Large intestine (tissue), 3 donors: ENCODE measurements around the gene ZNRF3. TPM values are rescaled to one million over a fixed set of nuclear protein-coding genes. Genes with fewer than 3 reads are reported as not detected.

Experiments used
- DNase-seq, 2 donors: peaks; one replicate each; pipeline versions ENCODE4 v3.0.0 to v3.0.0-alpha.2; 2013
- H3K27ac ChIP-seq: one replicate; pipeline ENCODE4 v1.5.1; 2013; ENCODE audit warnings: low read length
- H3K27me3 ChIP-seq: 2 replicates; pipeline ENCODE4 v1.6.1; 2013; ENCODE audit warnings: low read length; ENCODE audit not compliant: control insufficient read depth, insufficient read depth
- H3K36me3 ChIP-seq: 2 replicates; pipeline ENCODE4 v1.6.1; 2013; ENCODE audit warnings: low read length; ENCODE audit not compliant: control insufficient read depth, insufficient read depth
- H3K4me1 ChIP-seq: one replicate; pipeline ENCODE4 v1.6.1; 2013; ENCODE audit warnings: low read length; ENCODE audit not compliant: control insufficient read depth, insufficient read depth
- H3K4me3 ChIP-seq: one replicate; pipeline ENCODE4 v1.5.1; 2013; ENCODE audit warnings: low read length
- H3K9me3 ChIP-seq: one replicate; pipeline ENCODE4 v1.6.1; 2013; ENCODE audit warnings: mild to moderate bottlenecking, low read depth, low read length, moderate library complexity; ENCODE audit not compliant: control insufficient read depth
- WGBS: methylation state at CpG from one replicate; pipeline ENCODE4 v1.1.5; 2013; ENCODE audit warnings: low lambda C conversion rate; ENCODE audit not compliant: insufficient coverage; 5-methylcytosine and 5-hydroxymethylcytosine counted together
- polyA plus RNA-seq: library from polyadenylated mRNA; unstranded; fragments of 120-200 nt; gene quantifications from one replicate; pipeline ENCODE4 v1.2.1, GENCODE V29; 2013

ZNRF3 gene
- polyA plus RNA-seq, 1 donor: 8.2 TPM

DNA sequence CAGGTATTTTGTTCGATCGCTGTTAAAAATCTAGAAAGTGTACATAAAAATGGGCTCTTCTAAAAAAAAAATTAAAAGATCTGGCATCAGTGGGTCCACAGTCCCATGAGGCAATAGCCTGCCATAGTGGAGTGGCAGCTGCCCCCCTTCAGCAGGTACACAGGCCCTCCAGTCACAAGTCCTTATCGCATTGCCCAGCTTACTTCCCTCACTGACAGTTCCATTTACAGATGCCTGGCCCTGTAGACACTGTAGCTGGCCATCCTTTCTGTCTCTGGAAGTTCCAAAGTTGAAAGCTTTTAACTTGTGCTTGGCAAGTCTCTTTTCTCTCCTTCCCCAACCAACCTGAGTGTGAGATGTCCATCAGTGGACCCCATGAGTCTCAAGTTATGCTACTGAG lies 11.4 kb downstream of the ZNRF3 start:
- WGBS: 100% methylated on average over 2 of the region's 3 CpGs
- H3K4me1 ChIP-seq: peaks cover 23% of the 10 kb centered on the region
- no peaks in the 10 kb centered on the region for H3K36me3 ChIP-seq
- no peaks in the 10 kb centered on the region for H3K27me3 ChIP-seq
- no peak for DNase-seq
- H3K4me3 ChIP-seq: no peak overlapping the region
- no peaks in the 10 kb centered on the region for H3K9me3 ChIP-seq
- no peak overlapping the region for H3K27ac ChIP-seq

- DNase-seq: no peak
- 100% methylated on average over 1 of the region's 2 CpGs for WGBS
- Histone ChIP-seq H3K4me3 (no peak overlapping the region), H3K4me1 (peaks cover 23% of the 10 kb centered on the region), H3K27ac (no peak overlapping the region), H3K36me3 (no peaks in the 10 kb centered on the region), H3K9me3 (no peaks in the 10 kb centered on the region), H3K27me3 (no peaks in the 10 kb centered on the region)
Observed at GRCh38 chr22:28896611-28897010, 13.2 kb downstream of the ZNRF3 start.

GRCh38 chr22:28898233-28898629 lies 14.9 kb downstream of the ZNRF3 start:
- H3K4me1 ChIP-seq: peaks cover 19% of the 10 kb centered on the region
- H3K27ac ChIP-seq: no peak overlapping the region
- no peak for DNase-seq
- H3K36me3 ChIP-seq: no peaks in the 10 kb centered on the region
- H3K9me3 ChIP-seq: no peaks in the 10 kb centered on the region
- no CpG with 5 or more reads among the region's 4 CpGs for WGBS
- H3K4me3 ChIP-seq: no peak overlapping the region
- H3K27me3 ChIP-seq: no peaks in the 10 kb centered on the region

DNA sequence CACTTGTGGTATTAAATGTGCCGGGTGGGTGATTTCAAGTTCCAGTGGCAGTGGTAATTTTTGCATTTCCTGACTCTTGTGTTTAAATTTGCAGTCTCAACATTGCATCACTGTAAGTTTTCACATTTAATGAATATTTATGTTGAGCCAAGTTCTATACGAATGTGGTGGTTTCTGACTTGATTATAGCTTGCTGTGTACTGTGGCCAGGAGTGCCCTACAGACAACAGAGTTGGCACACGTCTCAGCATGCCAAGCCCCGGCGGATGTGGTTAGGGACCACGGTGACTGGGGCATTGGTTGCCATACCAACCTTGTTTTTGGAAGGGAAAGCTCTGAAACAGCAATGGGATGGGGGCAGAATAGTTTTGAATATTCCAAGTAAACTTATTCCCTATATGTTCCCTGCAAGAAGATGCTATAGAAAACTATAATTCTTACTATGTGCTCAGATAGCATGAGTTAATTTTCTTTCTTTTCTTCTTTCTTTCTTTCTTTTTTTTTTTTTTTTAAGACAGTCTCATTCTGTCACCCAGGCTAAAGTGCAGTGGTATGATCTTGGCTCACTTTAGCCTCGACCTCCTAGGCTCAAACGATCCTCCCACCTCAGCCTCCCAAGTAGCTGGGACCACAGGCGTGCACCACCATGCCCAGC lies 16.0 kb downstream of the ZNRF3 start:
- WGBS: no CpG with 5 or more reads among the region's 9 CpGs
- no peaks in the 10 kb centered on the region for H3K27me3 ChIP-seq
- H3K27ac ChIP-seq: no peak overlapping the region
- DNase-seq: no peak
- peaks cover 28% of the 10 kb centered on the region for H3K4me1 ChIP-seq
- H3K9me3 ChIP-seq: no peaks in the 10 kb centered on the region
- H3K36me3 ChIP-seq: no peaks in the 10 kb centered on the region
- H3K4me3 ChIP-seq: no peak overlapping the region

DNA sequence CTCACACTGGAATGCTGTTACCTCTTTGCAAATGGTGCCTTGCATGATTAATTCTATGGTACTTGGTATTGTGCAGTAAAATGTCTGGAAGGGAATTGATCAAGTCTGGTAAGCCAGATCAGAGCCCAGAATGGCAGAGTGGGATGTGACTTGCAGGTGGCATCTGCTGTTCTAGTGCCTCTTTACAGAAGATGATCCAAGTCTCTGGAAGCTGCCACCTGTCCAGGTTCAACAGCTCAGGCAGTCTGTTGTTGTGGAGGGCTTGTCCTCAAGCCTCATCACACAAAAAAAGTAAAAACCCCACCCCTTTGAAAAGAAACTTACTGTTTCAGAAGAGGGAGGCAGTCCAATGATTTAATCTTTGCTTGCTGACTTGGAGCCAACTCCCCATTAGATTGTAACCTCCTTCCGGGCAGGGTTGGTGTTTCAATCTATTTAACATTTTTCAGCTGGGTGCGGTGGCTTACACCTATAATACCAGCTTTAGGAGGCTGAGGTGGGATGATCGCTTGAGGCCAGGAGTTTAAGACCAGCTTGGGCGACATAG lies 17.1 kb downstream of the ZNRF3 start:
- Histone ChIP-seq H3K4me1 (peaks cover 31% of the 10 kb centered on the region), H3K4me3 (no peak overlapping the region), H3K27me3 (no peaks in the 10 kb centered on the region), H3K36me3 (no peaks in the 10 kb centered on the region), H3K27ac (no peak overlapping the region), H3K9me3 (no peaks in the 10 kb centered on the region)
- WGBS: no CpG with 5 or more reads among the region's 4 CpGs
- DNase-seq: no peak

GRCh38 chr22:28902490-28902889 lies 19.1 kb downstream of the ZNRF3 start:
- Histone ChIP-seq H3K9me3 (no peaks in the 10 kb centered on the region), H3K4me1 (peaks cover 46% of the 10 kb centered on the region), H3K36me3 (no peaks in the 10 kb centered on the region), H3K4me3 (no peak overlapping the region), H3K27me3 (no peaks in the 10 kb centered on the region), H3K27ac (no peak overlapping the region)
- no peak for DNase-seq
- WGBS: 100% methylated on average over 1 of the region's 3 CpGs

DNA sequence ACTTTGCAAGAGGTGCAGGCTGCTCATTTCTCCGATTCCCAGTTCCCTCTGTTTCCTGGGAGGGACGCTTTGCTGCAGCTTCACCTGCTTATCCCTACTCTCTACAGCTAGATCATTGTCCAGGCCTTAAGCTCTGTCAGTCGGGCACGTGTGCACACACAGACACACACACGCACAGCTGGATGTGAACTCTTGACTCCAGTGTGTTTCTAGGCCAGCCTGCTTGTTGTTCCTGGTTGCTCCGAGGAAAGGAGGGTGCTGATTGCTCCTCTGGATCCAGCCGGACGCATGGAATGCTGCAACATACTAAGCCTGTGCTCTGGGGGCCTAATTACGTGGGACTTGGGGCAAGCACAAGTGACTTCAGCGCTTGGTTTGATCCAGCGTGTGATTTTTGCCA lies 19.7 kb downstream of the ZNRF3 start:
- H3K27me3 ChIP-seq: no peaks in the 10 kb centered on the region
- no CpG with 5 or more reads among the region's 11 CpGs for WGBS
- H3K4me3 ChIP-seq: no peak overlapping the region
- peak; percentile 61 to 74 for DNase-seq
- H3K27ac ChIP-seq: peak overlapping the region; percentile 41
- H3K9me3 ChIP-seq: no peaks in the 10 kb centered on the region
- no peaks in the 10 kb centered on the region for H3K36me3 ChIP-seq
- H3K4me1 ChIP-seq: peaks cover 48% of the 10 kb centered on the region

DNA sequence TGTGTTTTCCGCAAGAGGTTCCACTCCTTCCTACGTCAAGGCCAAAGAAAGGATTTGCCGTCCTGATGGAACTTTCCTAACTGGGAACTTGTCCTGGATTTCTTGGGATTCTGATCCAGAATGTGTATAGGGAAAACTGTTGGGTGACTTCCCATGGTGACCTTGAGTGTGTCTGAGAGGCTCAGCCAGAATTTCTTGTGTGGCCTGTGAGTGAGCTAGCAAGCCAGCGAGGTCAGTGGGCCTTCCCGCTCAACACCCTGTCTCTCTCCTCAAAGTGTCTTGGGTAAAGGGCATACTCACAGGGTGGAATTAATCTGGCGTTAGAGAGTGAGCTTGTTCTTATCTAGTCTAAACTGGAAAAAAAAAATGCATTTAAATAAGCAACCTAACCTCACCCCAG lies 20.4 kb downstream of the ZNRF3 start:
- Histone ChIP-seq H3K9me3 (no peaks in the 10 kb centered on the region), H3K4me3 (no peak overlapping the region), H3K27me3 (no peaks in the 10 kb centered on the region), H3K36me3 (no peaks in the 10 kb centered on the region), H3K4me1 (peaks cover 55% of the 10 kb centered on the region), H3K27ac (peak overlapping the region; percentile 41)
- 62% methylated on average over 3 of the region's 6 CpGs for WGBS
- no peak for DNase-seq

- no peaks in the 10 kb centered on the region for H3K36me3 ChIP-seq
- peak overlapping the region; percentile 41 for H3K27ac ChIP-seq
- peaks cover 58% of the 10 kb centered on the region for H3K4me1 ChIP-seq
- no peaks in the 10 kb centered on the region for H3K9me3 ChIP-seq
- no peak overlapping the region for H3K4me3 ChIP-seq
- WGBS: 40% methylated on average over 1 of the region's 7 CpGs
- no peaks in the 10 kb centered on the region for H3K27me3 ChIP-seq
- peak in 1 of 2 donors; percentile 32 for DNase-seq
Observed at GRCh38 chr22:28904211-28904896, 21.0 kb downstream of the ZNRF3 start.

DNA sequence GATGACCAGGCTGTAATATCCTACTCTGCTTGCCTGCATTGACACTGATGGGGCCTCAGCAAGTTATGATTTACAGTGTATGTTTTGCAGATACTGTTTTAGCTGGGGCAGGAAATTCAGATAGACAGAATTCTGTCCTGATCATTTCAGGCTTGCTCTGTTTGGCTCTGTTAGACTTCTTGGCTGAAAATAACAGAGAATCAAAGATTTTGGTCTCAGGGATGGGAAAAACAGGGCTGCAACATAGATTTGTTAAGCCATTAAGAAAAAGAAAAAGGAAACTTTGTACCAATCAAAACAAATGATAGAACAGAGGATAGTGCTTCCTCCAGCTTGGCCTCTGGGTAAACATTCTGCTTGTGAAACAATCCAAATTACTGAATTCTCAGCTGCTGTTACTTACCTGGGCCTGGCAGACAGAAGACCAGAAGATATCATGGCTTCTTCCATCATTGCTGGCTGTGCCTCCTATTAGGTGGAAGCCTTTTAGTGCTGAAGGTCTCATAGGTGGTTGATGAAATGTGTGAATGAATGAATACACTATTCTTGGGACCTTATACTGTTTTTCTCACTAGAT lies 22.0 kb downstream of the ZNRF3 start:
- peaks cover 60% of the 10 kb centered on the region for H3K4me1 ChIP-seq
- no peak overlapping the region for H3K4me3 ChIP-seq
- peak overlapping the region; percentile 41 for H3K27ac ChIP-seq
- no peaks in the 10 kb centered on the region for H3K27me3 ChIP-seq
- DNase-seq: no peak
- no peaks in the 10 kb centered on the region for H3K36me3 ChIP-seq
- no peaks in the 10 kb centered on the region for H3K9me3 ChIP-seq
